ENCODE results near the gene CCT7.

- TF ChIP-seq CTCF (tag by site-specific recombination; IDR thresholded peaks at IDR 0.05) (no peak), ZNF433 (tag by site-specific recombination; IDR thresholded peaks at IDR 0.05; ENCODE audit: low read depth) (no peak), ZNF239 (tag by site-specific recombination; IDR thresholded peaks at IDR 0.05) (no peak), ZNF121 (tag by site-specific recombination; IDR thresholded peaks at IDR 0.05) (no peak), YY1 (tag by site-specific recombination; IDR thresholded peaks at IDR 0.05) (no peak), PBX3 (CRISPR knock-in tag; IDR thresholded peaks at IDR 0.05) (no peak), MYNN (tag by site-specific recombination; IDR thresholded peaks at IDR 0.05; ENCODE audit: borderline replicate concordance) (no peak)
Observed at GRCh38 chr2:73266061-73266901, 32.2 kb downstream of the CCT7 start.

Data from HEK293 (cell line).